DMS 273 (cell line): ENCODE results near the gene CCDC152.
"Not testable (repeated sequence)": the region's sequence is repeated elsewhere in the genome, so short reads cannot be mapped to it uniquely, and the experiment has no call there.

Experiments used
- DNase-seq: peaks from one replicate; lab custom pipeline; 2025; ENCODE audit not compliant: unreplicated experiment; lab: John Stamatoyannopoulos, UW

The CCDC152 gene

GRCh38 chr5:42811591-42812446 is 55.2 kb downstream of the CCDC152 start, which contains the start of gene SELENOP:
SELENOP (minus strand) TSS chr5:42811892; CDS start chr5:42808353, 3,539 bp downstream.
- no peak for DNase-seq

- no peak for DNase-seq
Observed at GRCh38 chr5:42812620-42813019, 56.0 kb downstream of the CCDC152 start.

- DNase-seq, result no peak
Observed at GRCh38 chr5:42813533-42813932, 56.9 kb downstream of the CCDC152 start.

- DNase-seq, result not testable (repeated sequence)
Observed at GRCh38 chr5:42816546-42816945, 59.9 kb downstream of the CCDC152 start.

- no peak for DNase-seq
Observed at GRCh38 chr5:42819745-42820144, 63.1 kb downstream of the CCDC152 start.

- DNase-seq, result no peak
Observed at GRCh38 chr5:42822548-42822947, 65.9 kb downstream of the CCDC152 start.

- no peak for DNase-seq
Observed at GRCh38 chr5:42824347-42824976, 67.8 kb downstream of the CCDC152 start.

- DNase-seq, result no peak
Observed at GRCh38 chr5:42825422-42826148, 69.0 kb downstream of the CCDC152 start.

GRCh38 chr5:42826757-42827515 is 70.3 kb downstream of the CCDC152 start:
- DNase-seq, result no peak

- no peak for DNase-seq
Observed at GRCh38 chr5:42828671-42829070, 72.1 kb downstream of the CCDC152 start.

- DNase-seq, result no peak
Observed at GRCh38 chr5:42830924-42831323, 74.3 kb downstream of the CCDC152 start.

GRCh38 chr5:42832060-42832459 is 75.4 kb downstream of the CCDC152 start:
- DNase-seq, result no peak

GRCh38 chr5:42836070-42836769 is 79.6 kb downstream of the CCDC152 start:
- DNase-seq, result no peak

GRCh38 chr5:42837601-42838000 is 81.0 kb downstream of the CCDC152 start:
- DNase-seq, result no peak

- DNase-seq, result no peak
Observed at GRCh38 chr5:42839196-42839595, 82.6 kb downstream of the CCDC152 start.

GRCh38 chr5:42840269-42840668 is 83.7 kb downstream of the CCDC152 start:
- no peak for DNase-seq

GRCh38 chr5:42840842-42841567 is 84.4 kb downstream of the CCDC152 start:
- no peak for DNase-seq

- no peak for DNase-seq
Observed at GRCh38 chr5:42842921-42843641, 86.5 kb downstream of the CCDC152 start.

GRCh38 chr5:42843675-42844292 is 87.2 kb downstream of the CCDC152 start:
- no peak for DNase-seq
